LNCAP (cell line): ENCODE data around the gene SDHA.

Experiments
- CTCF ChIP-seq: fragments of 450-650 bp; IDR thresholded peaks from 2 replicates; pipeline ENCODE4 v1.5.1; 2017; ENCODE audit warnings: mild to moderate bottlenecking

Gene SDHA

GRCh38 chr5:197892-198489 lies 20.1 kb upstream of the SDHA start:
- TF ChIP-seq CTCF, result no peak

- no peak for TF ChIP-seq CTCF
These were observed 19.5 kb upstream of the SDHA start for GRCh38 chr5:198516-199196.

GRCh38 chr5:199197-199949 lies 18.7 kb upstream of the SDHA start:
- no peak for TF ChIP-seq CTCF

- TF ChIP-seq CTCF, result no peak
These were observed 18.0 kb upstream of the SDHA start for GRCh38 chr5:199950-200645.

- no peak for TF ChIP-seq CTCF
These were observed 17.1 kb upstream of the SDHA start for GRCh38 chr5:200985-201384.

- TF ChIP-seq CTCF, result no peak
These were observed 16.4 kb upstream of the SDHA start for GRCh38 chr5:201672-202071.

- no peak for TF ChIP-seq CTCF
These were observed 14.7 kb upstream of the SDHA start for GRCh38 chr5:203246-203930.
